Measurements from ENCODE around the gene TTLL3.
"Not testable (repeated sequence)": the region's sequence is repeated elsewhere in the genome, so short reads cannot be mapped to it uniquely, and the experiment has no call there.

The TTLL3 gene

DNA sequence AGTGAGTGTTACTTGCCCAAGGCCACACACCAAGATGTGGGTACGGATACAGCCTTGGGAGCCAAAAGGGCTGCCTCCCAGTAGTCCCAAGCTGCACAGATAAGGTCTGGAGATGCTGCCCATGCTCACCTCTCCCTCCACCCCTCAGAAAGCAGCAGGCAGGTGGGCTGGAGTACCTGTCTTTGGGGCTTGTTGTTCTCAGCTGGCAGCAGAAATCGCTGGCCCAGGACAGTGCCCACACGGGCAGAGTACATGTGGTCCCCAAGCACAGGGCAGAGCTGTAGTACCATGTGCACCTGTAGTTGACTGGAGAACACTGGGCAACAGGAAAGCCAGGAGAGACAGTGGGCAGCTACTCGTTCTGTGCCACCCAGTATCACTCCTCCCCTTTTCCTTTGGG is 28.8 kb downstream of the TTLL3 start:
- DNase-seq, result no peak

DNA sequence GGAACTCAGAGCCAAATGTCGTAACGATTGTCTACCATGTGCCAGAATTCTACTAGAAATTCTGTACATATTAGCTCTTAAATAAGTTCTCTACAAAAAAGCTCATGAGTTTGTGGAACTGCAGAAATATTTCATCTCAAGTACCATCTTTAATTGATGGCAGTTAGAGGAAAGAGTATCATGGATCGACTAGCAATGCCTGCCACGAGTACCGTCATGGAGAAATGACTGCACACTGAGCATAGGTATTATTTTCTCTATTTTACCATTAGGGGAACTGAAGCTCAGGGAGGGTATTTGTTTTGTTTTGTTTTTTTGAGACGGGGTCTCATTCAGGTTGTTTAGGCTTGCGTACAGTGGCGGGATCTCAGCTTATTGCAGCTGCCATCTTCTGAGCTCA is 31.0 kb downstream of the TTLL3 start:
- DNase-seq, result no peak

DNA sequence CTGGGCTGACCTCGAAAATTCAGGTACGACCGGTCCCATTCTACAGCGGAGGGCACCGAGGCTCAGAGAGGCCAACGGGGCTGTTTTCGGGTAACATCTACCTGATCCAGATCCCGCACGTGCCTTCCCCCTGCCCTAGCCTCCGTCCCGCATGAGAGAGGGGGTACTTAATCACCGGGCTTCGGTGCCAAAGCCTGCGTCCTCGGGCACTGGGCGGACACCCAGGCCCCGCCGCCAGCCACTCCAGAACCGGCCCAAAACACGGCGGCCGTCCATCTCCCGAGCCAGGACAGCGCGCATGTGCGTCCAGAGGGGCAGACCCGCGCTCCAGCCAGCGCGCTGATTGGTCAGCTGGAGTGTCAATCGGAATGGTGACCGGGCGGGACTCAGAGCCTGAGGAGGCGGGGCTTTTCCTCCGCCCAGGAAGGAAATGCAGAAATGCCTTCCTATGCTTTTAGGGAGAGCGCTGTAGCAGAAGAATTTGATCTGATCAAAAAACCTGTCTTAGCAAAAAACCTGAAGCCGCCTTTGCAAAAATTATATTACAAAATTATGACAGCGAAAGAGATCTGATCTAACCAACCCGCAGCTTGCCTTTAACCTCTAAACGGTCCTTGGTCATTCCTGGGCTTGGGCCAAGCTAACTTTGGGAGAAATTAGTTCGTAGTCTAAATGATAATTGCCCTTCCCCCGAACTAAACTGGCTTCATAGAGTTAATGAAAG is 33.8 kb downstream of the TTLL3 start, which contains the start of gene RPUSD3:
RPUSD3 (minus strand) TSS at position 294 of the 724 bp plus-strand sequence; CDS start at position 276, 18 bp downstream.
- peak; percentile 91 for DNase-seq

DNA sequence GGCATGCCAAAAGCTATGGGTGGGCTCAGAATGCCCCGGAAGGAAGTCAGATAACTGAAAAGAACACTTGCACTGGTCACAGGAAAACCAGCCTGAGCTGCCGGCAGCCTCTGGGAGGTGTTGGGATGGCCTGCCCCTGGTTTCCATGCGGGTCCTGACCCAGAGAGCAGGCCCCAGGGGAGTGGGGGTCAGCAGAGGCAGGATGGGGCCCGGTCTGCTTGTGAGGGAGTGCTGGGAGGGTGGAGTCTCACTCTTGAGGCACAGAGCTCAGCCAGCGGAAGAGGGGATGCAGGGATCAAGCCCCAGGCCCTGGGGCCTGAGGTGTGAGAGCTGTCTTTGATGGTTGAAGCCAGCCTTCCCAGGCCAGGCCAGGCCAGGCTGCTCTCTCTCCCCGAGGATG is 36.2 kb downstream of the TTLL3 start:
- no peak for DNase-seq

DNA sequence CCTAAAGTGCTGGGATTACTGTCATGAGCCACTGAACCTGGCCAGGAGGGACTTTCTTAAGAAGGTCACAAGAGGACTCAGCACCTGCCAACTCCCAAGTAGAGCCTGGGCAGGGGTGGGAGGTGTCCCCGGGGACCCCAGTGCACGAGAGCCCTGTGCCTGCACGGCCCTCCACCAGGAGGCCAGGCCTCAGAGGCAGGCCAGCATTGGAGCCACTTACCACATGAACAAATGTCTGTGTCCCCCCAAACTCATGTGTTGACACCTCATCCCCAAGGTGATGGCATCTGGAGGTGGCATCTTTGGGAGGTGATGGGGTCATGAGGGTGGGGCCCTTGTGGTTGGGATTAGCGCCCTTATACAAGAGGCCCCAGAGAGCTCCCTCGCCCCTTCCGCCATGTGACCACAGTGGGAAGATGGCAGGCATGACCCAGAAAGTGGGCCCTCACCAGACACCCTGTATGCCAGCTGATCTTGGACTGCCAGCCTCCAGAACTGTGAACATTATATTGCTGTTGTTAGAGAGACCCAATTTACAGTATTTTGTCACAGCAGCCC is 36.9 kb downstream of the TTLL3 start:
- no peak for DNase-seq

DNA sequence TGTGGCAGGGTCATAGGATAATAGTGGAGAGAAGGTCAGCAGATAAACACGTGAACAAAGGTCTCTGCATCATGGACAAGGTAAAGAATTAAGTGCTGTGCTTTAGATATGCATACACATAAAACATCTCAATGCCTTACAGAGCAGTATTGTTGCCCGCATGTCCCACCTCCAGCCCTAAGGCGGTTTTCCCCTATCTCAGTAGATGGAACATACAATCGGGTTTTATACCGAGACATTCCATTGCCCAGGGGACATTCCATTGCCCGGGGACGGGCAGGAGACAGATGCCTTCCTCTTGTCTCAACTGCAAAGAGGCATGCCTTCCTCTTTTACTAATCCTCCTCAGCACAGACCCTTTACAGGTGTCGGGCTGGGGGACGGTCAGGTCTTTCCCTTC is 37.8 kb downstream of the TTLL3 start:
- DNase-seq, result not testable (repeated sequence)

DNA sequence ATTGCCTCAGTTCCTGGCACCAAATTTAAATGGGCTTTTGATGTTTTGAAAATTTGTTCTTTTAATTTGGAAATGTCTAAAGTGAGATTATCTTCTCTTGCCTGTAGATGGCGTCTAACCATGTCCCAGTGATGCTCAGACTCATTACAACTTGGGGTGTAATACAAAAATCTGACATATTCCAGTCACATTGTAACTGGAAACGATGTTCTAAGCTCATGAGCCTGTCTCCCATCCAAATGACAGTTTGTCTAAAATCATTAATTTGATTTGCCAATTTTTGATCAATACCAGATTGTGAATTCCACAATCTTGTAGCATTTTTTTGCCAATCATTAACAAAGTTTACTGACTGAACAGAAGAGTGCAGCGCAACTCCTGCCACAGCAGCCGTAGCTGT is 38.8 kb downstream of the TTLL3 start:
- DNase-seq, result peak; percentile 22

DNA sequence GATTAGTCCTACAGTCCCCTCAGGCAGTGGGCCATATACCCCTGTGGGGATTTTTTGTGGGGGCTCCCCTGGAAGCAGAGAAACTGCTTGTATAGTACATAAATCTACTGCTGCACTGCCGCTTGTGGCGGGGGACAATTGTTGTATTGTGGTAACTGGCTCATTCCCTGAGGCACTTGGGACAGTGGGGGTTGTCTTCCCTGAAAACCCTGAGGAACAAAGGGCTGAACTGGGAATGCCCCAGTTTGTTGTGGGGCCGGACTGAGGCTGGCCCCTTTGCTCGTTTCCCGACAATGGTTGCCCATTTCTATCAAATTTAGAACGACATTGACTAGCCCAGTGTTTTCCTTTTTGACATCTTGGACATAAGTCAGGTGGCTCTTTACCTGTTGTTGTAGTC is 41.3 kb downstream of the TTLL3 start:
- DNase-seq, result not testable (repeated sequence)

DNA sequence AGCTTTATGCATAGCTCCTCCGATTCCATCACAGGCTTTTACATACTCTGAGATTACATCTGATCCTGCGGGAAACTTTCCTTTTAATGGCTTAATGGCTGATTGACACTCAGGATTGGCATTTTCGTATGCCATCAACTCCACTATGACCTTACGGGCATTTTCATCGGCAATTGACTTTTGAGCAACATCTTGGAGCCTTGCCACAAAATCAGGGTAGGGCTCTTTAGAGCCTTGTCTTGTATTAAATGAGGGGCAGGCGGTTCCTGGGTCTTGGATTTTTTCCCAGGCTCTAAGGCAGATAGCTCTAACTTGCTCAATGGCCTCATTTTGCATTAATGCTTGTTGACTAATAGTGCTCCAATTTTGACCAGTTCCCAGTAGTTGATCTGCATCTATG is 41.9 kb downstream of the TTLL3 start:
- not testable (repeated sequence) for DNase-seq

DNA sequence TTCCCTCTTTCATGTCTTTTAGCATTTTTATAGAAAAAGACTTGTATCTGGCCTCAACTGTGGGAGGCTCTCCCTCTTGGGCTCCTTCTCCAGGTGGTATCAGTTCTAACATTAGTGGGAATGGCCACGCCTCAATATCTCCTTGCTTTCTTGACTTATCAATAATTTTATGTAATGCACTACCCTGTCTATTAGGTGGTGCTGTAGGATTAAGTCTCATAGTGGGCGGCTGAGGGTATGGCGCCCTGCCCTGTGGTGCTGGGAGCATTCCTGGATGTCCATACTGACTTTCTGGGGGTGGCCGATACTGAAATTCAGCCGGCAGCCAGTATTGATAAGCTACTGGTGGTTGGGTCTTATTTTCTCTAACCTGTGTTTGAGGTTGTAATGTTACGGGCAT is 42.5 kb downstream of the TTLL3 start:
- no peak for DNase-seq

DNA sequence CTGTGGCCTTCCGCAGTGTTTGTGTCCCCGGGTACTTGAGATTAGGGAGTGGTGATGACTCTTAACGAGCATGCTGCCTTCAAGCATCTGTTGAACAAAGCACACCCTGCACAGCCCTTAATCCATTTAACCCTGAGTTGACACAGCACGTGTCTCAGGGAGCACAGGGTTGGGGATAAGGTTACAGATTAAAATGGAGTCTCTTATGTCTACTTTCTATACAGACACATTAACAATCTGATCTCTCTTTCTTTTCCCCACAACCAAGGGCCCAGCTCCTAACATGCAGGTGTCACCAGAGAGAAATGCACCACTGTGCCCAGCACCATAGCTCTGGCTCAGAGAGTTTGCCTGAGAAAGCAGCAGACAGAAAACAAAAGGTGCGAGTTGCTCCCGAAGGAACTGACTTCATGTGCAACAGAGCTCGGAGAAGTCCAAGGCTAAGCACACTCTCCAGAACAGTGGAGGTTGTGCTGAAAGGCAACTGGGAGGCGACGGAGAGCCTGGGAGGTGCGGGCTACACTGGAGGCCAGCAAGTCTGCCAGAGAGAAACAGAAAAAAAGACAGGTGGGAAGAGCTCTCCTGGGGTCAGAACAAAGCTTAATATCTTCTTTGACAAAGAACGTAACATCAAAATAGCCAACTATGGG is 44.4 kb downstream of the TTLL3 start:
- not testable (repeated sequence) for DNase-seq

DNA sequence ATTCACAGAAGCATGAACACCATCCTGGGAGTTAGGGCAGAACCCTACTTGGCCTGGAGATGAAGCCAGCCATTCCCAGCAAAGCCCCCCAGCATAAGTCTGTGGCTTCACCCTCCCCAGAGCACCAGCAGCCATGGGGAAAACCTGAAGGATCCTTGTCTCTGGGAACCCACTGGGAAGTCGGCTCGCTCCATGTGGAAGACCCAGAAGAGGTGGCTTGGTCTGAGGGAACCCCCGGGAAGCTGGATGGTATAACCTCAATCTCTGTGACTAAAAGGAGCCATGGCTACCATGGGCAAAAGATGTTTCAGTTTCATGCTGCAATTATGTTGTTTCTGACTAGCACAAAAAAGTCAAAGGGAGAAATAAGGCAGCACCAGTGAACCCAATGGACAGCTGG is 45.5 kb downstream of the TTLL3 start:
- no peak for DNase-seq

DNA sequence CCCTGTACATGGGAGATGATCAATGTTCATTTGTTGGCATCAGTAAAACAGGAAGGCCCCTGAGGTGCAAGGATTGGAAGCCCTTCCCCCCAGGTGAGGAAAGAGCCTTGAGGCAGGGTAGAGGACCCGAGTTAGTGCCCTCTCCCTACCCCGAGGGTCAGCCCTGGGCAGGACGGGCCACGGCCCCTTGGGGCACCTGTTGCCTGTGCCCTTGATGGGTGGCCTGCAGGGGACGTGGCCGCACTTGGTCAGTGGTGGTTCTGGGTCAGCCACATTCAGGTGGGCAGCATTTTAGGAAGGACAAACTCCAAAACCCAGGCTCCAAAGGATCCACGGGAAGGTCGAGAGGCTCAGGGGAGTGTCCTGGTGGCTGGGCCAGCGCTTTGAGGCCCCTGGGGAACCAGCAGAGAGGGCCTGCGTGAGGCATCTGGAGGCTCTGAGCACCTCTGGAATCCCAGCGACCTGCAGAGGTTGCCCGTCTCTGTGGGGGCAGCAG is 49.5 kb downstream of the TTLL3 start:
- DNase-seq, result no peak

DNA sequence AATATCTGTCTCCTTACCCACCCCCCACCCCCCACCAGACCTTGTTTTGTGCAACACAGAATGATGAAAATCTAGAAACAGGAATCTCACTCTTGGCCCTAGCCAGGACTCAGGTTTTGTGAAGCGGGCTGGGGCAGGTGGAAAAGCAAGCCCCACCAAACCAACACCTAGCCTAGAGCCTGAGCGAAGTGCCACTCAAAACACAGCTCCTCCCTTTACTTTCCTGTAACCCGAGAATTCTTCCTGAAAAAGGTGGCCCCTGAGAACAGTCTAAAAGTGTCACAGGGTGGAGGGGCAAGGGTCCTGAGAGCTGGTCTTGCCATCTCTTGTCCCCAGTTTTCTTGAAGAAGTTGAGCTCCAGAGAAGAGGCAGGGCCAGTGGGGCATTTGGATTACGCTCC is 51.1 kb downstream of the TTLL3 start:
- no peak for DNase-seq

DNA sequence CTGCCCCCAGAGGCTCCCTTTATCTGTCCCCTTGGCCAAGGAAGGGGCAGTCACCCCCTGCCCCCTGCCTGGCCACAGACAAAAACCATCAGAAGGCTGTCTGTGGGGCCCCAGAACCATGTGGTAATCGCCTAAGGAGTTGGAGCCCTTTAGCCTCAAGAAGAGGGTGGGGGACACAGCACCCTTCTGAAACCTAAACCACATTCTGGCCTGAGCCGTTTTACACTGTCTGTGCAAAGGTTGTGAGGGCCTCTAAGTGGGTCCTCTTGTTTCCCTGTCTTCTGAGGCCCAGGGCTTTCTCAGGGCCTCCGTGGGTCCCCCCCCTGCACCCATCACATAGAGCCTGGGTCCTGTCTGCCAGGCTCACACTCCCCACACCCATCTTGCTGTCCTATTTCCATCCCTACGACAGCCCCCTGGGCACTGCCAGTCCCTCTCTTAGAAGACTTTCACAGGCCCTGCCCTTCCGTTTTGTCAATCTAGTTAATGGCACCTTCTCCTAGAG is 51.6 kb downstream of the TTLL3 start:
- no peak for DNase-seq

DNA sequence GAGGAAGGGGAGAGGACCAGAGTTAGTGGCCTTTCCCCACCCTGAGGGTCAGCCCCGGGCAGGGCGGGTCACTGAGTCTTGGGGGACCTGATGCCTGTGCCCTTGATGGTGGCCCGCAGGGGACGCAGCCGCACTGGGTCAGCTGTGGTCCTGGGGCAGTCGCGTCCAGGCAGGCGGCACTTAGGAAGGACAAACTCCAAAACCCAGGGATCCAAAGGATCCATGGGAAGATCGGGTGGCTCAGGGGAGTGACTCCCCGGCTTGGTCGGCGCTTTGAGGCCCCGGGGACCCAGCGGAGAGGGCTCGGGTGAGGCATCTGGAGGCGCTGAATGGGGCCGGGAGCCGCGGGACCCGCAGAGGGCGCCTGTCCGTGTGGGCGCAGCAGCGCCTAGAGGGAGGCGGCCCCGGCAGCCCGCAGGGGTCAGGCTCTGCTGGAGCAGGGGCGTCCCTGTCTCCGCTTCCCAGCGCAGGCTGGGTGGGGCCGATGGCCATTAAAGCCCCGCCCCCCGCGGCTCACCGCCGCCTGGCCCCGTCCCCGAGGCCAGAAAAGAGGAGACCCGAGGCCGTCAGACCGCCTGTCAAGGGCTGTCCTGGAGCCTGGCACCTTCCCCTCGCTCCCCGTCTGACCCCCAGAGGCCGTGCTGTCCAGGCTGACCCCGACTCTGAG is 52.5 kb downstream of the TTLL3 start:
- no peak for DNase-seq

DNA sequence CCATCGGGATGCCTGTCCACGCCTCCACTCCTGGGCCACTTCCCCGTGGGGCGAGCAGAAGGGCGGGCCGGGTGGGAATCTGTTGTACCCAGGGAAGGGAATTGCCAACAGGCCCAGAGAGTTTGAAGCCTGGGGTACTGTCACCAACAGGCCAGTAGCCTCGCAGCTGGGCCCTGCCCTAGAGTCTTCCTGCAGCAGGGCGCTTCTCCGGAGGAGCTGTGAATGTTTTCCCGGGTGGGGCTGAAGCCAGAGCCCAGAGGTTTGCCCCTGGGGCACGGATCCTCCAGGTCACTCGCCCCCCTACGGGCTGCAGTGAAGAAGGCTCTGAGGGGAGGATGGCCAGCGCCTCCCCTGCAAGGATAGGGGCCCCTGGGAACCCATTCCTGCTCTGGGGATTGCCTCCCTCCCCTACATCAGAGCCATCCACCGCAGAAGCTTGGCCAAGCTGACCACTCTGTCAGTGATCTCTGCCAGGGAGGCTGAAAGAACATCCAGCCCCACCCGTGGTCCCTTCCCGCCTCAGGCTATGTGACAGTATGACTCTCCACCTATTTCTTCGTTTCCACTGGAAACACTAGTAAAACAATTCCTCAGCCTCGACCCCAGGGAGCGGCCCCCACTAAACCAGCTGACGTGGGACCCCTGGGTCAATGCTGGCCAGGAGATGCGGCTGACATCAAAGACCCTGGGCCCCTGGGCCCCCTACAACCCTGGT is 53.2 kb downstream of the TTLL3 start:
- DNase-seq, result no peak

DNA sequence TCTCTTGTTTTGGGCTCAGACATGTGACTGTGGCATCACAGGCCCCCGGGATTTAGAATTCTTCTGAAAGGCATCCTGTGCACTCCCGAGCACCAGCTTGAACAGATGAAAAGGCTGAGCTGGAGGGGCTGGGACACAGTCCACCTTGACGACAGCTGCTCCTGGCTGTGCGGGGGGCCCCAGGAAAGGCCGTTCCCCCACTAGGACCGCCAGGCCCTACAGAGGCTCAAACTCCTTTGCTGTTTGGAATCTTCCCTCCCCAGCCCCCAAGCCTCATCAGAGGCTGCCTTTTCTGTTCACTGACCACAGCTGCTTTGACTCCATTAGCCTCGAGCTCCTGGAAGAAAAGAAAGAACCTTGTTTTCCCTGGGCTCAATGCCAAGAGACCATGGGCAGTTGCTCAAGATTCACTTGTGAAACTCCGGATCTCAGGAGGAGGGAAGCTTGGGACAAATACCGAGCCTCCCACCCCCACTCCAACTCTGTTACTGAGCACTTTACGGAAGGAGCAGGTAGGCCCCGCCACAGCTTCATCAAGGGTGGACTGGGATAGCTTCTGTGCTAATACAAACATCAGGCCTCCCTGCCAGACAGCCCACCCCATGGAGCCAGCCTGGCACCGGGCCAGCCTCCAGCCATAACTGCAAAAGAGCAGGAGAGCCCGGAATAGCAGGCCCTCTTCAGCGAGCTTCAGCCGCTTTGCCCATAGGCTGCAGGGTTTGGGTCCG is 54.3 kb downstream of the TTLL3 start:
- DNase-seq, result peak; percentile 85

DNA sequence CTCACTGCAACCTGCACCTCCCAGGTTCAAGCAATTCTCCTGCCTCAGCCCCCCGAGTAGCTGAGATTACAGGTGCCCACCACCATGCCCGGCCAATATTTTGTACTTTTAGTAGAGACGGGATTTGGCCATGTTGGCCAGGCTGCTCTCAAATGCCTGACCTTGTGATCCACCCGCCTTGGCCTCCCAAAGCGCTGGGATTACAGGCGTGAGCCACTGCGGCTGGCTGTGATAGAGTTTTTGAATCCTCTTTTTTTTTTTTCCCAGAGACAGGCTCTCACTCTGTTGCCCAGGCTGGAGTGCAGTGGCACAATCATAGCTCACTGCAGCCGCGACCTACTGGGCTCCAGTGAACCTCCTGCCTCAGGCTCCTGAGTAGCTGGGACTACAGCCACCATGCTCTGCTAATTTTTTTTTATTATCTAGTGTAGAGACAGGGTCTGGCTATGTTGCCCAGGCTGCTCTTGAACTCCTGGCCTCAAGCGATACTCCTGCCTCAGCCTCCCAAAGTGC is 55.1 kb downstream of the TTLL3 start:
- not testable (repeated sequence) for DNase-seq

DNA sequence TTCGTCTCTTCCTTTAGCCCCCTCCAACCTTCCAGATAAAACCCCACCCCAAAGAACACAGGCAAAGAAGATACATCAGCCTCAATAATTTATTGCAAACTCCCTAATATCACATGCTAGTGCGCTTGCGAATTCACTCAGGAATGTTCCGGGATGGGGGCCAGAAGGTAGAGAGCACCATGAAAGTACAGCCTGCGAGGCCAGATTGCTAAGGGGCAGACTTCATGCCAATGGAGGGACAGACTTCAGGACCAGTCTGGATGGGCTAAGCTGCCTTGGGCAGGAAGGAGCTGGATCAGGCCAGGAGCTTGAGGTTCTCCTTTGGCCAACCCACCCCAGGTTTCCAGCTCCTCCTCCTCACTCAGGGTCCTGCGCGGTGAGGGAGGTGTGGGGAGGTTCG is 56.6 kb downstream of the TTLL3 start:
- DNase-seq, result no peak

DNA sequence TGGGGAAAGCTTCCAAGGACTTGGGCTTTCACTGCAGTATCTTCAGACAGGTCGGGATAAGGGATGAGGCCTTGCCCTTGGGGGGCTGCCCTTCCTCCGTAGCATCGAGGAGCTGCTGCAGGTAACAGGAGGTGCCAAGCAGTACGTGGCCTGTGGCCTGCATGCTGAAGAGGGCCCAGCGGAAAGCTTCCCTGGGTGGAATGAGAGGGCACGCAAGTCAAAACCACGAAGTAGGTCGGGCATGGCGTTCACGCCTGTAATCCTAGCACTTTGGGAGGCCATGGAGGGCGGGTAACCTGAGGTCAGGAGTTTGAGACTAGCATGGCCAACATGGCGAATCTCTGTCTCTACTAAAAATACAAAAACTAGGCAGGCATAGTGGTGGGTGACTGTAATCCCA is 57.0 kb downstream of the TTLL3 start:
- DNase-seq, result no peak

DNA sequence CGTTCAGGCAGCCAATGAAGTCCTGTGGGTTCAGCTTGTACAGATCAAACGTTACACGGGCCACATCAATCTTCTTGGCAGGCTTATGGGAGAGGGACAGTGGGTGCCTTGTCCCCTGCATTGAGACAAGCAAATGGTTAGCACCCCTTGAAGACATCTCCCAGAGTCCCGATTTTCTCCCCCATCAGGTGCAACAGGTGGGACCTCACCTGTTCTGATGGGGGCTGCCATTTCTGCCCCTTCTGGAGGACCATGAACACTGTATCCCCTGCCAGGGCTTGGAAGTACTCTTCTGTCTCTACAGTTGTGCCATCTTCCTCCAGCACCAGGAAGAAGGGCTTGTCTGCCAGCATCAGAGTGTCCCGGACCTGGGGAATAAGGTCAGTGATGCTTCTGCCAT is 59.9 kb downstream of the TTLL3 start:
- no peak for DNase-seq
